PC-9 (cell line): ENCODE data around the gene USF3.

ENCODE experiments used
- CTCF ChIP-seq: fragments of 200-600 bp; sonication (generic); conservative IDR thresholded peaks from 2 replicates; pipeline ENCODE4 v1.6.1; 2017; ENCODE audit warnings: mixed run types, antibody characterized with exemption, mild to moderate bottlenecking, moderate library complexity
- EZH2 ChIP-seq: fragments of 200-600 bp; sonication (generic); IDR thresholded peaks from 2 replicates; pipeline ENCODE4 v1.8.0; 2017; ENCODE audit warnings: antibody characterized with exemption, low read depth

- TF ChIP-seq CTCF (no peak), EZH2 (no peak)
These were observed 28.4 kb downstream of the USF3 start for GRCh38 chr3:113668015-113668414.
